Common myeloid progenitor, CD34-positive (primary cell): ENCODE data around the gene CCDC69.
A peak's percentile ranks its signal among the peaks of the same experiment; 100 is the strongest.

ENCODE experiments used
- CTCF ChIA-PET: fragments of 350-600 bp; sonication (Branson Sonifier 250); formaldehyde crosslinking; loops from one replicate; lab custom pipeline; 2021; ENCODE audit warnings: antibody characterized with exemption; lab: Charles Lee
- POLR2A ChIA-PET: fragments of 350-600 bp; sonication (Branson Sonifier 250); formaldehyde crosslinking; loops from one replicate; lab custom pipeline; 2021; ENCODE audit warnings: antibody characterized with exemption; lab: Charles Lee
- DNase-seq, 3 donors: peaks; one replicate each; pipeline versions ENCODE4 v3.0.0 to v3.0.0-alpha.2; 2013
- H3K27ac ChIP-seq, 2 experiments: 1 replicate in 1 of 2; 2 replicates in 1 of 2; pipeline ENCODE4 v1.7.0; 2013; ENCODE audit warnings: inconsistent platforms in 2 of 2, low read length in 2 of 2, mild to moderate bottlenecking in 2 of 2, low read depth in 1 of 2, moderate library complexity in 1 of 2; ENCODE audit not compliant: severe bottlenecking in 2 of 2, insufficient read depth in 1 of 2, poor library complexity in 1 of 2
- H3K27me3 ChIP-seq, 5 experiments: replicated peaks in 2 of 5; 1 replicate in 3 of 5; 2 replicates in 2 of 5; pipeline versions ENCODE4 v1.6.1 to v1.7.0; 2013; ENCODE audit warnings: low read length in 4 of 5, mild to moderate bottlenecking in 2 of 5, moderate library complexity in 2 of 5, inconsistent platforms in 1 of 5; ENCODE audit not compliant: insufficient read depth in 5 of 5, control insufficient read depth in 4 of 5
- H3K36me3 ChIP-seq, 4 experiments: 1 replicate in 2 of 4; 2 replicates in 2 of 4; pipeline versions ENCODE4 v1.6.1 to v1.7.0; 2013; ENCODE audit warnings: low read length in 3 of 4, control low read depth in 1 of 4, mild to moderate bottlenecking in 1 of 4; ENCODE audit not compliant: control insufficient read depth in 4 of 4, insufficient read depth in 4 of 4
- H3K4me1 ChIP-seq, 4 experiments: 1 replicate in 3 of 4; 2 replicates in 1 of 4; pipeline versions ENCODE4 v1.6.1 to v1.7.1; 2013; ENCODE audit warnings: low read length in 3 of 4, mild to moderate bottlenecking in 3 of 4, control low read depth in 1 of 4, inconsistent platforms in 1 of 4, moderate library complexity in 1 of 4; ENCODE audit not compliant: control insufficient read depth in 4 of 4, insufficient read depth in 4 of 4; ENCODE audit errors: control extremely low read depth in 1 of 4
- H3K4me3 ChIP-seq, 7 experiments: 1 replicate in 4 of 7; 2 replicates in 3 of 7; pipeline versions ENCODE4 v1.5.1 to v1.7.0; 2013; ENCODE audit warnings: mild to moderate bottlenecking in 7 of 7, low read length in 6 of 7, moderate library complexity in 6 of 7, inconsistent platforms in 2 of 7, low read depth in 2 of 7, control low read depth in 1 of 7; ENCODE audit not compliant: insufficient read depth in 4 of 7, control insufficient read depth in 1 of 7; ENCODE audit errors: extremely low read depth in 1 of 7
- H3K9me3 ChIP-seq, 5 experiments: 1 replicate in 4 of 5; 2 replicates in 1 of 5; pipeline versions ENCODE4 v1.6.1 to v1.7.1; 2013; ENCODE audit warnings: low read length in 4 of 5, mild to moderate bottlenecking in 2 of 5, inconsistent platforms in 1 of 5, low read depth in 1 of 5, moderate library complexity in 1 of 5; ENCODE audit not compliant: control insufficient read depth in 4 of 5, insufficient read depth in 2 of 5; ENCODE audit errors: control extremely low read depth in 1 of 5
- WGBS: methylation state at CpG from one replicate; pipeline ENCODE4 v1.1.5; 2013; ENCODE audit not compliant: insufficient coverage; 5-methylcytosine and 5-hydroxymethylcytosine counted together

The CCDC69 gene

GRCh38 chr5:151146061-151146460 is 77.8 kb downstream of the CCDC69 start:
- no peak overlapping the region for H3K4me3 ChIP-seq
- no peak overlapping the region for H3K27ac ChIP-seq
- DNase-seq, result no peak
- peaks cover 5 to 44% (median 25%) of the 10 kb centered on the region in 4 experiments for H3K36me3 ChIP-seq
- no peaks in the 10 kb centered on the region for H3K9me3 ChIP-seq
- POLR2A ChIA-PET, result no interaction called here
- H3K4me1 ChIP-seq, result peaks cover 15 to 69% (median 47%) of the 10 kb centered on the region in 4 experiments
- no peaks in the 10 kb centered on the region for H3K27me3 ChIP-seq
- CTCF ChIA-PET, result interaction anchor here (0.5 to 6.3 kb wide), 8 partner anchors 11 to 1450 kb away, joined by 4 to 54 read pairs (median 6); partner anchors contain the start of gene ANXA6

- Histone ChIP-seq H3K36me3 (peaks cover 5 to 53% (median 29%) of the 10 kb centered on the region in 4 experiments), H3K4me3 (no peak overlapping the region), H3K27me3 (no peaks in the 10 kb centered on the region), H3K9me3 (no peaks in the 10 kb centered on the region), H3K4me1 (peaks cover 8 to 62% (median 35%) of the 10 kb centered on the region in 4 experiments), H3K27ac (no peak overlapping the region)
- POLR2A ChIA-PET, result no interaction called here
- CTCF ChIA-PET, result interaction anchor here (0.9 to 6.3 kb wide), 8 partner anchors 13 to 64 kb away, joined by 3 to 54 read pairs (median 6); no protein-coding TSS in a partner anchor
- 98% methylated on average over 4 of the region's 7 CpGs for WGBS
- no peak for DNase-seq
Measured at GRCh38 chr5:151144922-151145321, 79.0 kb downstream of the CCDC69 start.

DNA sequence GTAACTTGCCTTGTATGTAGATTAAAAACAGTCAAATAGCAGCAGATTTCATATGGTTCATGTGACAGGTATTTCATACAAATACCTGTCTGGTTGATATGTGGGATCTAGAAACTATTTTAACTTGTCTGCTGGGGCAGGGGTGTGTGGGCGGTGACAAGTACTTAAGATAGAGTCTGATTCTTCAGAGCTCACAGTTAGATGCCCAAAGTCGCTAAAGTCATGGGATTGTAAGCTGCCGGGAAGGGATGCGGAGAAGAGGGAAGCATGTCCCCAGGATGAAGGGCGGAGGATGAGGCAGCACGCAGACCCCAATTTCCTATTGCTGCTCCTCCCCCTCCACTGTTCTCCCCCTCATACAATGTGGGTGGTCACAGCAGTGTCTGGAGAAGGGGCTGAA is 79.6 kb downstream of the CCDC69 start:
- ChIA-PET POLR2A (no interaction called here), CTCF (interaction anchor here (0.9 to 6.3 kb wide), 8 partner anchors 13 to 64 kb away, joined by 3 to 54 read pairs (median 6); no protein-coding TSS in a partner anchor)
- no peak overlapping the region for H3K27ac ChIP-seq
- no peak overlapping the region for H3K4me3 ChIP-seq
- no peaks in the 10 kb centered on the region for H3K27me3 ChIP-seq
- H3K4me1 ChIP-seq, result peaks cover 8 to 58% (median 29%) of the 10 kb centered on the region in 4 experiments
- H3K36me3 ChIP-seq, result peaks cover 6 to 59% (median 33%) of the 10 kb centered on the region in 4 experiments
- WGBS, result 84% methylated on average over 3 of the region's 6 CpGs
- DNase-seq, result no peak
- H3K9me3 ChIP-seq, result no peaks in the 10 kb centered on the region

DNA sequence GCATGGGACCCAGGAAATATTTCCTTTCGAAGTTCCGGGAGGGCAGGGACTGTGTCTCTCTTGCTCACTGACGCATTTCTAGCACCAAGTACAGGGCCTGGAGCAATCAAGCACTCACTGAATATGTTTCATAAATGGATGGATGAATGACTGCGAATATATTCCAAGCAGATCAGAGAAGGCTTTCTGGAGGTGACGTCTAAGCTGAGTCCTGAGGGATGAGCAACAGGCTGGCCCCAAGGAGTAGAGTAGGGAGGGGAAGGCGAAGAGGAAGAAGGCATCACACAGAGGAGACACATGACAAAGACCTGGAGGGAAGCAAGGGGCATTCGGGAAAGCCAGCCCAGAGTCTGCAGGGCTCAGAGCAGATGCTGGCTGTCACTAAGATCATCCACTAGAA is 80.2 kb downstream of the CCDC69 start:
- H3K9me3 ChIP-seq, result no peaks in the 10 kb centered on the region
- no peak overlapping the region for H3K27ac ChIP-seq
- no peak overlapping the region for H3K4me3 ChIP-seq
- no peak for DNase-seq
- POLR2A ChIA-PET, result no interaction called here
- no peaks in the 10 kb centered on the region for H3K27me3 ChIP-seq
- peaks cover 5 to 51% (median 23%) of the 10 kb centered on the region in 4 experiments for H3K4me1 ChIP-seq
- H3K36me3 ChIP-seq, result peaks cover 10 to 65% (median 40%) of the 10 kb centered on the region in 4 experiments
- 86% methylated on average over 7 of the region's 7 CpGs for WGBS
- CTCF ChIA-PET, result interaction anchor here (0.9 to 6.3 kb wide), 5 partner anchors 12 to 26 kb away, joined by 4 to 54 read pairs (median 5); no protein-coding TSS in a partner anchor

DNA sequence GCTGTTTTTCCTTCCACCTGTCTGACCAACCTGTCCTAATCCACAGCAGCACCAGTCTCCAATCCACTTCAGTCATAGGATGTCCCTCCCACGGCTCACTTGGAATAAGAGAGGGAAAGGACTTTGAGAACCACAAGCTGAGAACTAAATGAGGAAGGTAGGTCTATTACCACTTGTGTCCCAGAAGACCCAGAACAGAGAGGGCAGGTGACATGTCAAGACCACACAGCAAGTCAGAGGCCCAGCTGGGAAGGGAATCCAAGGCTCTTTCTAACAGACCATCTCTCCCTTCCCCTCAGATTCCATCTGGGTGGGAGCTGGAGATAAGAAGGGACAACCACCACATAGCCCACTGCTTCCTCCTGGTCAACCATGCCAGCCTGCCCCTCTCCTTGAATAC is 81.0 kb downstream of the CCDC69 start:
- WGBS, result no CpG with 5 or more reads among the region's 1 CpG
- no peak for DNase-seq
- Histone ChIP-seq H3K4me1 (peaks cover 3 to 44% (median 20%) of the 10 kb centered on the region in 4 experiments), H3K9me3 (no peaks in the 10 kb centered on the region), H3K4me3 (no peak overlapping the region), H3K36me3 (peaks cover 14 to 72% (median 46%) of the 10 kb centered on the region in 4 experiments), H3K27ac (no peak overlapping the region), H3K27me3 (no peaks in the 10 kb centered on the region)
- POLR2A ChIA-PET, result no interaction called here
- CTCF ChIA-PET, result interaction anchor here (0.9 to 6.3 kb wide), 6 partner anchors 12 to 91 kb away, joined by 4 to 54 read pairs (median 4); no protein-coding TSS in a partner anchor

- peak in 2 of 3 donors; percentile 35 to 43 for DNase-seq
- H3K27me3 ChIP-seq, result no peaks in the 10 kb centered on the region
- H3K4me3 ChIP-seq, result peak overlapping the region in 2 of 7 experiments; percentile 6 to 21
- H3K27ac ChIP-seq, result peak overlapping the region in 1 of 2 experiments; percentile 51
- H3K36me3 ChIP-seq, result peaks cover 23 to 74% (median 51%) of the 10 kb centered on the region in 4 experiments
- H3K9me3 ChIP-seq, result no peaks in the 10 kb centered on the region
- CTCF ChIA-PET, result interaction anchor here (0.6 to 6.3 kb wide), 14 partner anchors 9 to 94 kb away, joined by 3 to 54 read pairs (median 4); no protein-coding TSS in a partner anchor
- peaks cover 3 to 40% (median 16%) of the 10 kb centered on the region in 4 experiments for H3K4me1 ChIP-seq
- WGBS, result 48% methylated on average over 10 of the region's 15 CpGs
- POLR2A ChIA-PET, result interaction anchor here (0.8 kb wide), 1 partner anchor 18 kb away, joined by 3 read pairs; no protein-coding TSS in a partner anchor
Measured at GRCh38 chr5:151141535-151141934, 82.4 kb downstream of the CCDC69 start.
